HG03159 (cell line): Measurements from ENCODE around the gene MED12L.

Experiments used
- ATAC-seq: cut with Tn5 transposase; IDR thresholded peaks from one replicate; pipeline ENCODE4 v1.9.1; 2021; ENCODE audit warnings: mild to moderate bottlenecking, moderate library complexity; ENCODE audit not compliant: unreplicated experiment

MED12L gene

DNA sequence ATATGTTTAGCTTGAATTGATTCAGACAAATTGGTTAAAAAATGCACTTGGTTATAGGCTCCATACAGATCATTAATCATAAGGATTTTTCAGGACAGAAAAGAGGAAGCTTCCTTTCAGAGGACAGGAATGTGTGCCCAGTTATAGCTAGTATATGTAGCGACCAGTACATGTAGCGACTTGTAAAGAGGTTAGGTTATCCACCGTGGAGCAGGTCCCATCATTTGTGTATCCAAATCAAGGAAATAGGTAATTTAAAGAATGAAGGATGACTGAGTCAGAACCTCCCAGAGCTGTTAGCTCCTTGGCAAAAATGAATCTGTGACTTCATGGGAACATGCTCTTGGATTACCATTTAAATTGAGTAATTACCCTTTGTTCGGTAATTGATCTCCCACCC is 314.9 kb downstream of the MED12L start:
- ATAC-seq = no peak

DNA sequence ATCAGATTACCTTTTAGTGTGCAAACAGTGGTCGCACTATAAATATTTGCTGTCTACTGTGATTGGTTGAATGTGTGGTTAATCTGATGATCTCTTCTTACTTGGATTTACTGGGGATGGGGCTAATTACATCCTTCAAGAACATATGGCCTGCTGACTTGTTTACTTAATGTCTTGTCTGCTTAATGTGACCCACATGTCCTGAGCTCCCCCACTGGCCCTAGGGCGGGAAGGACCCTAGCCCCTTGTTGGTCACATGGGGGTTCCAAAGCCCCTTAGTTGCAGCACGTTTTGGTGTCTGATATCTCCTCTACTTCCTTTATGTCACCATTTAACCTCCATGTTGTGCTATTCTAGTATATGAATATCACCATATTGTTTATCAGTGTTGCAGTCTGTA is 316.9 kb downstream of the MED12L start:
- no peak for ATAC-seq

DNA sequence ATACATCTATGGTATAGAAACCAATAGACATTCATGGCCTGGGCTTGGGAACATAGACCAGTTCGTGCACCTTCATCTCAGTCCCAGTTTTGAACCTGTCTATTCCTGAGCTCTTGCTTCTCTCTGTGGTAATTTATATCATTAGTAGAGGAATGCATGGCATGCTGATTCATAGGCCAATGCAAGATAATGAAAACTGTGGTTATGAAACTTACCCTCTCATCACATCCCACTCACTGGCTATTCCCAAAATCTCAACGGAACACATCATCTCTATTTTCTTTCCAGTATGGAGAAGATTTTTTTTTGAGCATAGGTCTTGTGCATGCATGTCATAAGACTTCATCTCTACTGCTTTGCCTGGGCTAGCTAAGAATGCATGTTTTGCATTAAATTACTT is 317.8 kb downstream of the MED12L start:
- no peak for ATAC-seq

DNA sequence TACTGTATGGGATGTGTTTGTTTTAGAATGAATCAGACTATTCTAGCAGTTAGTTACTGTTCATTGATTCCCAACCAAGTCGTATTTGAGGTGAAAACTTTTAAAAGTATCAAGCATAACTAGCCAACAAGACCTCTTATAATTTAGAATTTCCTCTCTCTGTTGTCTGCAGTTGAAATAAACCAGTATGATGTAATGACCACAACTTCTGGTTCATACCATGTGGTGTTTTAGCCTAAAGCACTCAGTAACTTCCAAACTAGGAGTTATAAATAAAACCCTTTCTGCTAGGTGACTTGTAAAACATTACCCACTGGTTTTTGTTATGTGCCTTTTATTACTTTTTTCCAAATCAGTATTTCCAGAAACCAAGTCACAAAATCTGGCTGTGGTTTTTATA is 318.9 kb downstream of the MED12L start:
- ATAC-seq = peak; percentile 70

DNA sequence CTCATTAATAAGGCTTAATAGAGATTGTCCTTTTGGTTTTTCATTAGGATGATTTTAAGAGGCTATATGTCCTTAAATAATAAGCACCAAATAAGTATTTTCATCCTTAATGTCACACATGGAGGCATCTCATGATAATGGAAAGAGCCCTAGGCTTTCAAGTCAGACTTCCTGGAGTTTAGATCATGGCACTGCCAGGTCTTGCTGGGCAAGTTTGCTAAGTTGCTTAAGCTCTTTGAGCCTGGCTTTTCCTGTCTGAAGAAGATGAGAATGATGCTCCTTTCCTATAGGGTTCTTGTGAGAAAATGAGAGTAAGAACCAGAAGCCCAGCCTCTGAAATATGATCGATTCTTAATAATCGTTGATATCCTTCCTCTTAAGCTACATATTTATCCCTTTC is 322.5 kb downstream of the MED12L start:
- ATAC-seq = no peak

DNA sequence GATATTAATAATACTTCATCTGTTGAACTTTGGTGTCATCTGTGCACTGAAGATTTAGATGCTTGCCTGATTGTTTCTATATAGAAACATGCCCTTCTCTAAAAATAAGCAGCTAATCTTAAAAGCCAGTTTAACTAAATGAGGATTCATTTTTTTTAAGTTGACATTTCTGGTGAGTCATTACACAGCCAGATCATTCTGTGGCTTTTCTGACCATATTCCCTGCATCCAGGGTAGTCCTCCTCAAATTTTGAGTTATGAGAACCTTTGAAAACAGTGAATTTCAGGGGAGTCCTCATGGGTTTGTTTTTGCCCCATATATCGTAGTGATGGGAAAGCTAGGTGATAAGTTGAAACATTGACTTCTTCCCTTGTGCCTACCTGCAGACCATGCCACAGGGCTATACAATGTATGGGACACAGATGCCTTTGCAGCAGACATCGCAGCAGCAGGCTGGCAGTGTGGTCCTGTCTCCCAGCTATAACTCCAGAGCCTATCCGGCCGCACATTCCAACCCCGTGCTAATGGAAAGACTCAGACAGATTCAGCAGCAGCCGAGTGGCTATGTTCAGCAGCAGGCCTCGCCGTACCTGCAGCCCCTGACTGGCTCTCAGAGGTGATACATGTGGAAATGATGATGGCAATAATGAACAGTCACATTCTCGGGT is 325.6 kb downstream of the MED12L start:
- ATAC-seq = no peak

DNA sequence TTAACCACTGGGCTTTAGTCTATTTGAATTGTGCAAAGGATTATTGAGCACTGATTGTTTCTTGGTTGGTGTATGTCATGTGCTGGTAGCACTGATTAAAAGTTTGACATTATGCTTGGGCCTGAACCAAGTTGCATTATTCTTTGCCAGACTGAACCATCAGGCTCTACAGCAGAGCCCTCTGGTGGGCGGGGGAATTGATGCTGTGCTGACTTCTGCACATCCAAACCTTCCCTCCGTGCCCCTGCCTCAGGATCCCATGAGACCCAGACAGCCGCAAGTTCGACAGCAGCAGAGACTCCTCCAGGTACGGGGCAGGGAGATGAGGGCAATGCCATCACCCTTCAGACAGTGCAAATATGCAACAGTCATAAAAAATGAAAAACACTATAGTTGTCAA is 327.5 kb downstream of the MED12L start:
- no peak for ATAC-seq

DNA sequence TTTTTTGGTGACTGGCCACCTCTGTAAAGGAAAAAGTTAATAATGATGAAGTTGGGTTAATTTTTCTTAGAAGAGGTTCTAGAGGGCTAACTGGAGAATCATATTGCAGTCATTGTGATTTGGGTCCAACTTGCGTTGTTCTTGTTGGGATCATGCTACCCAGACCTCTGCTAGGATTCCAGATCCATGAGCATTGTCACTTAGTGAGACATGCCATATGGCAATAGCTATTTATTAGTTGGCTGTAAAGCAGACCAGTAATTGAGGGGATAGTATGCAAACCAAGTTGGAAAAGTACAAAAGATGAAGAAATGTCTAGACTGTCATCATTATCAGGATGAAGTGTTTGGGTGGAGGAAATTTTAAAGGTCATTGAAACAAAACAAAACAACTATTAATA is 329.8 kb downstream of the MED12L start:
- no peak for ATAC-seq

DNA sequence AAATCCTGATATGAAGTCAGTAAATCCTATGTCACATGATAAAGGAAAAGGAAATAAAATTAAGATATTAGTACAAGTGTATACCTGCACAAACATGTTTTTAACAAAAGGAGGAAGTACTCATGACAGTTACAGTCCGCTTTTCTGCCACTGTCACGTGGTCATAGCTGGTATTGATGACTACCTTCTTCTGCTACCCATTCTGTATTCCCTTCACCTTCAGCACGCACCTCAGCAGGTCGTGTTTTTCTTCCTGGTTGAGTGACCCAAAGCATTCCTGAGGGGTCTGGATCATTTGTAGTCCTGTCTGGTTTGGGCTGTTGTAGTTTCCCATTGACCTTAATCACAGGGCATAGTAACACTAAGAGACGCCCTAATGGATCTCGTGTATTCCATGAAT is 334.3 kb downstream of the MED12L start:
- ATAC-seq = no peak

DNA sequence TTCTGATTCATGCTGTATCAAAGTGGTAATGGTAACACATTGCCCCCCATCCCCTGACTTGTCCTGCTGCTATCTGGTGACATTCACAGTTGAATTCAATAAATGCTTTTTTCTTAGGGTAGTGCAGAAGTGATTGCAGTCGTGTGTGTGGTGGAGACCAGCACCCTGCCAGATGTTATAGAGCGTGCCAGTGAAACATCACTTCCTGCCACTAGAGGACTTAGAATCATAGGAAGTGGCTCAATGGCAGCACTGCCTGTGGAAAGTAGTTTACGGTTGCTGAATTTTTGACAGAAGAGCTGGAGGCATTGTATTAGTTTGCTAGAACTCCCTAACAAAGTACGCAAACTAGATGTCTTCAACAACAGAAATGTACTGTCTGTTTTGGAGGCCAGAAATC is 336.5 kb downstream of the MED12L start:
- ATAC-seq = peak; percentile 41

DNA sequence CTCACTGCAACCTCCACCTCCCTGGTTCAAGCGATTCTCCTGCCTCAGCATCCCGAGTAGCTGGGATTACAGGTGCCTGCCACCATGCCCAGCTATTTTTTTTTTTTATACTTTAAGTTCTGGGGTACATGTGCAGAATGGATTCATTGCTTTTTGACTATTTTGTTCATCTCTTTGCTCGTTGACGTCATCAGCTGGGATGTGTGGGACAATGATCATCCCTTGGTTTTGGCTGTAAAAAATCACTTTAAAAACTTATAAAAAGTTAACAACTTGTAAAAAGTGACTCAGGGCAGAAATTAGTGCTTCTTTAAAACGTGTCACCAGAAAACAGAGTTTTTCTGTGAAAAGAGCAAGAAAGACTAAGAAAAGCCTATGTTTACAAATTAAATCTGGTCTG is 337.6 kb downstream of the MED12L start:
- no peak for ATAC-seq

DNA sequence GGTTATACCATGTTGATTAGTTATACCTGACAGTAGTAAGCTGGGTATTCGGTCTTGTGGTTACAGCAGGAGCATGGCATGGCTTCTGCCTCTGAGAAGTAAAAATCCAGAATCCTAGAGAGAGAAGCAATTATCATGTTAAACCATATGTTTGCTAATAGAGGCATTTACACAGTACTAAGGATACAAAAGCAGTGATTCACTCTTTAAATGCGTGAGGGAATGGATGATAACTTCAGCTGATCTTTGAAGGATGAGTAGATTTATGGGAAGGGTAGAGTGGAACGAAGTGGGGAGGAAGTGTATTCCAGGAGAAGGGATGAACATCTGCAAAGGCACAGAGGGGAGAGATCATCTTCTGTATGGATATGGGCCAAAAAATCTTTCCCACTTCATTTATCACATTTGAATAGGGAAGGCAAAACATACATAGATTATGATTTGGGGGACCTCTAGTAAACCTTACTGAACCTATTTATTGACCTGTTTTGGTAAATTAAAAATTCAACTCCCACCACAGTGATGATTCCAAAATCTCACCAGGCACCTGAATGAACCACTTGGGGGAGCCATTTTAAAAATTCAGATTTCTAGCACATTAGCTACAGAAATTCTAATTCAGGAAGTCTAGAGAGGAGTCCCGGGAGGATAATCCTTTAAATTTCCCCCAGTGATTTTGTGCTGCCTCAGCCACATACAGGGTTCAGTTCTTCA is 340.3 kb downstream of the MED12L start:
- ATAC-seq = peak; percentile 28

DNA sequence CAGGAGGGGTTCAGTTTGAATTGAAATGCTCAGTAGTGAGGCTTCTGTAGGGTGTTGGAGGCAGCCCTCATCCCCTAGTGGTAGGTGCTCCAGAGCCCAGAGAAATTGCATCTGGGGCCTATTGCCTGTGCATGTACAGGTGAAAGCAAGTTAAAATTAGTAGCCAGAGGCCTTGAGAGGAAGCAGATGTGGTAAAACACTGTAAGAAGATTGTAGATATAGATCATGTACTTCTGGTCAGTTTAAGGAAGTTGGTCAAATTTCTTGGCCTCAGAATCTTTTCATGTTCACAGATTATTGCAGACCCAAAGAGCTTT is 340.8 kb downstream of the MED12L start:
- peak; percentile 77 for ATAC-seq

DNA sequence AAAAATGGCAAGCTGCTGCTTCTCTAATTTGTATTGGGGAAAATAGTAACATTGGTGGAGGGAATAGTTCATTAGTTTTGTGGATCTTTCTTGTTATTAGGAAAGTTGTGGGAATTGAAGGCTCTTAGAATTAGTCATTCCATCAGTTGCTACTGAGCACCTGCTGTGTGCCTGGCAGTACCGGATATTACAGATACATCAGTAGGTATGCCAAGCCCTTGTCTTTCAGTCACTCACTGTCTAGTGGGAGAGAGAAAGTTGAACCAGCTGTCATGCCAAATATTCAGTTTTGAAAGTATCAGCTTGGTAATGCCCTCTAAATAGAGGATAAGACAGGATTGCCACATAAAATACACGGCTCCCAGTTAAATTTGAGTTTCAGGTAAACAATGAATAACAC is 342.9 kb downstream of the MED12L start:
- no peak for ATAC-seq

DNA sequence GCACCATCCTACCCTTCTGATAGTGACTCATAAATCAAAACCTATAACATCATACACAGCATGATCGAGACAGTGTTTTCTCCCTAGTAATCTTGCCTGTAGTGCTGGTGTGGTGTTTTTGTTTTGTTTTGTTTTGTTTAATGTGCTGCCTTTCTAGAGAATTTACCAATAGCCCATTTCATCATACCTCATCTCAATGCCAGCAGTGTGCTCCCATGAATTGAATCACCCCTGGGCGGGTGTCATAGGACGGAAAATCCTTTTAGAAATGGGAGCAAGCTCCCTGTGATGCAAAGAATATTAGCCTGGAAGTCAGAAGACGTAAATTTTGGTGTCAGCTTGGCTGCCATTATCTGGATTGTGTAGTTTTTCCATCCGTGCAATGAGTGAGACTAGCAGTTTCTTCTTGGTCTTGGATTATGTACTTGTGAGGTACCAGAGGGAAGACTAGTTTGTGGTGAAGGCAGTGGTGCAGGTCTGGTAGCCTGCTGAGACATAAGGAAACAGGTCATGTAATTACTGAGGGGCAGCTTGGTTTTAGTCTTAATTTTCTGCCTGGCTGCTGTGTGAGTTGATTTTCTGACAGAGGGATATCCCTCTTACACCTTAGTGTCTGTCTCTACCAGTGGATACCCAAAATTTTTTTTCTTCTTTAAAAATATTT is 345.5 kb downstream of the MED12L start:
- ATAC-seq = no peak

DNA sequence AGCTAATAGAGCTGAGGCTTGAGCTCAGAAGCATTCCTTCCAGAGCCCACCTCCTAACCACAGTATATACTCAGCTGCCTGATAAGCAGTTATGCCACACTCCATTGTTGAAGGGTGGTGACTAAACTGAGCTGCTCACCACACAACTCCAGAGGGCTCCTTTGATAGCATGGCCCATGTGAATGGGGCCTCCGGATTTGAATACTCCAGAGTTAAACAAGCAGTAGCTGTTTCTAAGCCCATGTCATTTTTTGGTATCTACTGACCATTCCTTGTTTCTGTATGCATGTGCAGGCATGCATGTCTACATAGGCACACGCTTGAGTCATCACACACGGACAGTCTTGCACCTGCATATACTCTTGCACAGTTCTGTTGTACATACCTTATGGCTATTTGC is 346.5 kb downstream of the MED12L start:
- no peak for ATAC-seq

DNA sequence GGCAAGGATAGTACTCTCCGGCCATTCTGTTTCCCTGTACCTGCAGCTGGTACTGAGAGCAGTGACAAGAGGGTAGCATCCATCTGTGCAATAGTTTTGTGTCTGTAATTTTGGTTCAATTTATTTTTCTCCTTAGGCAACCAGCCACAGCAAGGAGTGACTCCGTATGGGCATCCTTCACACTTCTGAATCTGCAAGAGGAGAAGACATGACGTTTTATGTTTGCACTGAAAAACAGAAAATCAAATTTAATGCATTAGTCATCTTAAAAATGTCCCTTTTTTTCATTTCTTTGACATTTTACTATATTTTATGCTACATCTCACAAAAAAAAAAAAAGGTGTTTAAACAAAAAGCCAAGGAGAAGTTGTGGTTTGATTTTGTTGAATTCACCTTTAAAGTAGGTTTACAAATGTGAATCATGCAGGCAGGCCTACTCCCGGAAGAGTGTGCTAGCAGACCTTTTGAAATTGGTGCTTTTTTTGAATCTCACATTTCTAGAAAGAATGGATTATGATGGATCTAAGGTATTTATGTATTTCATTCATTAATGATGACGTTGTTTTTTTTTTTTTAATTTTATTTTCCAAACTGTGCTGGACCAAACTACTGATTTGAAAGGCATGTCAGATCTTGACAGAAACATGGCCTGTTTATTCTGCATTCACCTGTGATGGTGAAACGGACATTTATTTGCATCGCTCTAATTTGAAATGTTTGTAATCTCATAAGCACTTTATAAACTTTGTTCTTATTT is 347.3 kb downstream of the MED12L start:
- no peak for ATAC-seq

DNA sequence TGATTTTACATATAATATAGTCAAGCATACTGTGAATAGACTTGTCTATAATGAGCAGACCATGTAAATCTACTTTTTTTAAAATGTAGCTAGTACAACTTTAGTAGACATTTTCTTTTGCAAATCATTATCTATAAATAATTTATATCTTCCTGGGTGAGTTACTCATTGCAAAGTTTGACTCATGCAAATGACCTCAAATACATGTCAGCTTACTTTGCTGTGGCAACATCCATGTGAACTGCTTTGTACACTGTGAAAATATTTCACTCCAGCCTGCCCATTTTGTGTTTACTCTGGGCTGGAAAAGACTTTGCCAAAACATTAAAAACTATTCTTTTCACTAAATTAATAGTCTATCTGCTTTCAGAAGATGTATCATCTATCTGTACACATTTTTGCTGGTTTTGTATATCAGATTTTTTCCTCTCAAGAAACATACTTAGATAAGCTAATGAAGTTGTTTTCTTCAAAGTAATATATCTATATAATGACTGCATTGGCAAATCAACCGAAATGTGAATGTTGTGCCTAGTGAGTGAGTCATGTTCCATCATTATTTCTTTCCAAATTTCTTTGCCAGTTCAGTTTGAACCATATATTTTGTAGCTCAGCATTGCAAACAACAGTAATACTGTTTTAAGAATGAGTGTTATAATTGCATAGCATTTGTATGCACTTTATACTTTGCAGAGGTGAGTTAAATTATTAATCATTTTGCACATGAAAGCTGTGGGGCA is 348.9 kb downstream of the MED12L start:
- ATAC-seq = no peak

DNA sequence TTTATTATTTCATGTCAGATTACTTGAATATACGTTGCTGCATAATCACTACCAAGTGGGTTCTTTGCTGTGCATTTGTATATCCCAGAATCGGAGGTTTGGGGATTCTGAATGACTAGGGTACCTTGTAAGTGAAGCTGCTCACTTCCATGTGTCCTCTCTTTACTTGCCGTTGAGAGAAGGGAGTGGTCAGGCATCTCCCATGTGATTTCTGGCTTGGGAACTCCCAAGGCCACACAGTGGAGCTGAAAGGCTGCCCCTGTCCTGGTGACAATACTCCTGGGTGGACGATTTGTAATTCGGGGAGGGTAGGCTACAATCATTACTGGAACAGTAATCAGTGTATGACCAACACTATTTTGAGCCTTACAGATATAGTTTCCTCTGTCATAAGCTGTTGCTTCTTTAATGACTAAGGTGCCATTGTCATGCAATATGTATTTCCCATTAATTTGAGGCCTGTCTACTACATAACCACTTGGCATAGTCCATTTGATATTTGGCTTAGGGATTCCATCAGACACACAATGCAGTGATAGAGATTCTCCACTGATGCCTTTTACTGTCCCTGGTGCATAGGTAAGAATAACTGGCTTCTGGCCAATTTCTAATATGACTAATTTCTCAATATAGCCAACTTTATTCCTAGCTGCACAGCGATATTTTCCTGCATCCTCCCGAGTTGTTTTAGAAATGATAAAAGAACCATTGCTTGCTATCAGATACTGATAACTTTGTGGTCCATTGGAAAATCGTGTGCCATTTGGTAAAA is 351.4 kb downstream of the MED12L start:
- ATAC-seq = no peak

DNA sequence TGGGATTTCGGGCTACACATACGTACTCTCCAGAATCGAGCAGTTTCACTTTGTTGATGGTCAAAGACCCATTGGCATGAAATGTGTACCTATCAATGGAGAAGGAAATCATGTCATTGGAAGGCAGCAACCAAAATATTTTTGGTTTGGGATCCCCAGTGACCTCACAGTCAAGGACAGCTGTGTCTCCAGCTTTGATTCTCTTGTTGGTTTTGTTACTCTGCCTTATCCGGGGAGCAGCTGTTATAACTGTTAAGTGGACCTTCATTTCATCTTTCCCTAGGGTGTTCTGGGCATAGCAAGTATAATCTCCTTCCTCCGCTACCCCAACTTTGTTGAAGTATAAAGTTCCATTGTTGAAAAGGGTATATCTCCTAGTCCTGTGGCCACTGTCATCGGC is 352.4 kb downstream of the MED12L start:
- ATAC-seq = no peak
